Mucosa of descending colon (tissue), 3 donors: ENCODE data around the gene NFASC. TPM values are rescaled to one million over a fixed set of nuclear protein-coding genes. Genes with fewer than 3 reads are reported as not detected.

ENCODE experiments used
- ATAC-seq: fragments of 200-7000 bp; cut with Tn5 transposase; one replicate; pipeline ENCODE4 v1.9.1; 2020; ENCODE audit warnings: mild to moderate bottlenecking, moderate library complexity
- DNase-seq, 3 donors: peaks; one replicate each; pipeline ENCODE4 v3.0.0-alpha.2; 2020
- H3K36me3 ChIP-seq: fragments of 200-600 bp; one replicate; pipeline ENCODE4 v1.8.0; 2021; ENCODE audit warnings: low read depth, mild to moderate bottlenecking
- H3K4me1 ChIP-seq: fragments of 200-600 bp; one replicate; pipeline ENCODE4 v1.8.0; 2021; ENCODE audit warnings: low read depth, mild to moderate bottlenecking
- H3K4me3 ChIP-seq: fragments of 200-600 bp; one replicate; pipeline ENCODE4 v1.8.0; 2021; ENCODE audit warnings: mild to moderate bottlenecking
- H3K9me3 ChIP-seq: fragments of 200-600 bp; one replicate; pipeline ENCODE4 v1.8.0; 2021; ENCODE audit warnings: mild to moderate bottlenecking
- intact Hi-C, 2 donors: fragments of 100-400 bp; cut with DNase I in 1 of 2; cut with micrococcal nuclease in 1 of 2; formaldehyde crosslinking; loops; one replicate each; pipeline versions ENCODE4 v1.11.0 to v1.11.1; 2022; cut with DNase I, micrococcal nuclease
- total RNA-seq, 3 donors: library from RNA; stranded (reverse); fragmentation: NEBNext Ultra II Directional in 2 of 3; extraction: Animal tissue kit (Norgen Biotek cat#: 25700) in 2 of 3; gene quantifications; one replicate each; pipeline versions ENCODE4 v1.2.1 to v1.2.4, GENCODE V29; 2021 to 2023
- TF ChIP-seq, protein P1 (sequence below): fragments of 200-600 bp; IDR thresholded peaks from one replicate; pipeline ENCODE4 v1.8.0; 2022; ENCODE audit warnings: antibody characterized with exemption, mild to moderate bottlenecking
- donor health status: DM: no; HTN: no; CAD: no; lungs with moderate emphysema.
- donor health status: DM: no; HTN: no; CAD: no.
- donor health status: DM: no; HTN: yes; CAD: no.

The NFASC gene
- total RNA-seq, 3 donors from 2014 or later: 12.3 to 27.6 (median 22.7) TPM

DNA sequence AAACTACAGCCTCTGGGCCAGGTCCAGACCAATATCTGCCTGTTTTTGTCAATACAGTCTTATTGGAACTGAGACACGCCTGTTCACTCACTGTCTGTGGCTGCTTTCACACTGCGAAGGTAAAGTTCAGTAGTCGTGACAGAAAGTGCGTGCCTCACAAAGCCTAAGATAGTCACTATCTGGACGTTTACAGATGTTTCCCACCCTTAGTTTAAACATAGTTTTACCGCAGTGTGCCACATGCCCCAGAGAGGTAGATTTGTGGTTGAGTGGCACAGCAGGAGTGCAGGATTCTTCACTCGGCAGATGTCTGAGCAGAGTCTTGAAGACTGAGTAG lies 61.9 kb downstream of the NFASC start:
- ATAC-seq (no peak), DNase-seq (no peak)
- no peaks in the 10 kb centered on the region for H3K36me3 ChIP-seq
- no peaks in the 10 kb centered on the region for H3K4me1 ChIP-seq
- no peak overlapping the region for H3K4me3 ChIP-seq
- TF ChIP-seq, protein P1, sequence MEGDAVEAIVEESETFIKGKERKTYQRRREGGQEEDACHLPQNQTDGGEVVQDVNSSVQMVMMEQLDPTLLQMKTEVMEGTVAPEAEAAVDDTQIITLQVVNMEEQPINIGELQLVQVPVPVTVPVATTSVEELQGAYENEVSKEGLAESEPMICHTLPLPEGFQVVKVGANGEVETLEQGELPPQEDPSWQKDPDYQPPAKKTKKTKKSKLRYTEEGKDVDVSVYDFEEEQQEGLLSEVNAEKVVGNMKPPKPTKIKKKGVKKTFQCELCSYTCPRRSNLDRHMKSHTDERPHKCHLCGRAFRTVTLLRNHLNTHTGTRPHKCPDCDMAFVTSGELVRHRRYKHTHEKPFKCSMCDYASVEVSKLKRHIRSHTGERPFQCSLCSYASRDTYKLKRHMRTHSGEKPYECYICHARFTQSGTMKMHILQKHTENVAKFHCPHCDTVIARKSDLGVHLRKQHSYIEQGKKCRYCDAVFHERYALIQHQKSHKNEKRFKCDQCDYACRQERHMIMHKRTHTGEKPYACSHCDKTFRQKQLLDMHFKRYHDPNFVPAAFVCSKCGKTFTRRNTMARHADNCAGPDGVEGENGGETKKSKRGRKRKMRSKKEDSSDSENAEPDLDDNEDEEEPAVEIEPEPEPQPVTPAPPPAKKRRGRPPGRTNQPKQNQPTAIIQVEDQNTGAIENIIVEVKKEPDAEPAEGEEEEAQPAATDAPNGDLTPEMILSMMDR: no peak
- intact Hi-C loops: no loop called here
- no peaks in the 10 kb centered on the region for H3K9me3 ChIP-seq

DNA sequence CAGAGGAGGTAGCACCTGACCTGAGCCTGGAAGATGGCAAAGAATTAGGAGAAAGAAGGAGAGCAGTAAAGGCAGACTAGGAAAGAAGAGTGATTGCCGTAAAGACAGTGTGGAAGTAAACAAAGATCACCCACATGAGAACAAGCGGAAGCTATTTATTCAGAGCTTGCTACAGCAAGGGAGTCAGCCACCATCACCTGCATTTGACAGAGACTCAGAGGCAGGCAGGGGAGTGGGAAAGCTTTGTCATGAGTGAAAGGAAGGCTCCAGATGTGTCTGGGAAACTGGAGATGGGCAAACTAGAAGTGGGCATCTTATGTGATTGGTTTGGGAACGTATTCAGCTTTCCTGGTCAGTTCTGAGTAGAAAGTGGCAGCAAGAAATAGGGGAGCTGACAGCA lies 64.5 kb downstream of the NFASC start:
- intact Hi-C loops: no loop called here
- DNase-seq: no peak
- no peak for ATAC-seq
- H3K9me3 ChIP-seq: no peaks in the 10 kb centered on the region
- H3K4me1 ChIP-seq: no peaks in the 10 kb centered on the region
- no peak overlapping the region for H3K4me3 ChIP-seq
- TF ChIP-seq, protein P1: no peak
- no peaks in the 10 kb centered on the region for H3K36me3 ChIP-seq

DNA sequence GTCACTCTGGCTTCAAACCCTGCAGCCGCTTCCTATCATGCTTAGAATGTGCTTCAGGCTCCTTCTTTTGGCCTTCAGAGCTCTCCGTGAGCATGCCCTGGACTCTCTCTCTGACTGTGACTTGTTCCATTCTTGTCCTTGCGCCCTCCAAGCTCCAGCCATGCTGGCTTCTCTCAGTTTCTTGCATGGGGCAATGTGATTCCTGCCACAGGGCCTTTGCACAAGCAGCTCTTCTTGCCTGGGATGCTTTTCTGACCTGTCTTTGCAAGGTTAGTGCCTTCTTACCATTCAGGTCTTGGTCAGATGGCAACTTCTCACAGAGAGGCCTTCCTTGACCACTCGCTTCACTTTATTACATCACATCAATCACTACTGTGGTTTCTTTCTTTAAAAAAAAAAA lies 66.1 kb downstream of the NFASC start:
- ATAC-seq: no peak
- TF ChIP-seq, protein P1: no peak
- no peaks in the 10 kb centered on the region for H3K9me3 ChIP-seq
- H3K4me1 ChIP-seq: no peaks in the 10 kb centered on the region
- no peak overlapping the region for H3K4me3 ChIP-seq
- no peak for DNase-seq
- intact Hi-C loops: no loop called here
- H3K36me3 ChIP-seq: no peaks in the 10 kb centered on the region

DNA sequence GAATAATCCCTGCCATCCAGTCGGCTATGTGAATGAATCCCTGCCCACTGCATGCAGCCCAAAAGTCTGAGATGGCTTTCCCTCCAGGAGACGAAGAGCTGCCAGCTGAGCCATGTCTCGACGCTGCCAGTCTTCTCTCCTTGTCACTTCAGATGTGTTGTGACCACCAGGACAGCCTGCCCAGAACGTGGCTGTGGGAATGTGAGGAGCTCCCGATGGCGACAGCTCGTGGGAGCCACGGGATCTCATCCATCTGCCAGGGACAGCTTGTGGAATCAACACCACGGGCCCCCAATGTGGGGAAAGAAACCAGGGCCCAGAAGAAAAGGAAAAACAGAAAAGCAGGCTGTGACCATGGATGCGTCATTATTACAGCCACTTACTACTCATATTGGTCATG lies 67.2 kb downstream of the NFASC start:
- ATAC-seq: no peak
- Histone ChIP-seq H3K36me3 (no peaks in the 10 kb centered on the region), H3K4me3 (no peak overlapping the region), H3K4me1 (no peaks in the 10 kb centered on the region), H3K9me3 (no peaks in the 10 kb centered on the region)
- no peak for DNase-seq
- TF ChIP-seq, protein P1: no peak
- intact Hi-C loops: no loop called here

DNA sequence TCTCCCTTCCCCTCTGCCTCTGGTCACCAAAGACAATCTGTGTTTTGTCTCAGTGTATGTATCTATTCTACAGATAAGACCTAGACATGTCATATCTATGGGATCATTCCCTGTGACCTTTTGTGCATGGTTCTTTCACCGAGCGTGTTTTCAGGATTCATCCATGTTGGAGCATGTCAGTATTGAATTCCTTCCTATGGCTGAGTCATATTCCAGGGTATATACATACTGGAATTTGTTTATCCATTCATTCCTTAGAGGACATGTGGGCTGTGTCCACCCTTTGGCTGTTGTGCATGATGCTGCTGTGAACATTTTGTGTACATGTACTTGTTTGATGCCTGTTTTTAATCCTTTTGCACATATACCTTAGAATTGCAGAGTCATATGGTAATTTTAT lies 69.9 kb downstream of the NFASC start:
- Histone ChIP-seq H3K4me3 (no peak overlapping the region), H3K36me3 (no peaks in the 10 kb centered on the region), H3K4me1 (no peaks in the 10 kb centered on the region), H3K9me3 (no peaks in the 10 kb centered on the region)
- intact Hi-C loops: loop anchor here in 1 of 2 donors (5.0 kb wide), 1 partner anchor 128 kb away; no protein-coding TSS in a partner anchor
- ATAC-seq (no peak), DNase-seq (no peak)
- TF ChIP-seq, protein P1: no peak
